ENCODE measurements around the gene POLN.
A peak's percentile ranks its signal among the peaks of the same experiment; 100 is the strongest.

Gene POLN

GRCh38 chr4:2262145-2262943, 20.4 kb upstream of the POLN start:
- peak; percentile 98 for DNase-seq

DNA sequence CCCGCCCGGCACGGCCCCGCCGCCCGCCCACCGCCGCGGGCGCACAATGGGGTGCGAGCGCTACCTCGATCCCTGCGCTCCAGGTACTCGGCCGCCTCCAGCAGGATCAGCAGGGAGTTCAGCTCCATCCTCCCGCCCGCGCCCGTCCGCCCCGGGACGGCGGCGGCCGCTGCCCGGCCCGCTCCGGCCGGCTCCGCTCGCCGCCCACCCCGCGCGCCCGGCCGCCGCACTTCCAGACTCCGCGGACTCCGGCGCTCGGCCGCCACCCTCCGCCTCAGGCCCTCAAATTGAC, 19.9 kb upstream of the POLN start, which contains the start of gene MXD4:
TSS of gene MXD4 (minus strand) at position 257 of the 292 bp plus-strand sequence. CDS start at position 128, 129 bp downstream.
- DNase-seq = no peak

DNA sequence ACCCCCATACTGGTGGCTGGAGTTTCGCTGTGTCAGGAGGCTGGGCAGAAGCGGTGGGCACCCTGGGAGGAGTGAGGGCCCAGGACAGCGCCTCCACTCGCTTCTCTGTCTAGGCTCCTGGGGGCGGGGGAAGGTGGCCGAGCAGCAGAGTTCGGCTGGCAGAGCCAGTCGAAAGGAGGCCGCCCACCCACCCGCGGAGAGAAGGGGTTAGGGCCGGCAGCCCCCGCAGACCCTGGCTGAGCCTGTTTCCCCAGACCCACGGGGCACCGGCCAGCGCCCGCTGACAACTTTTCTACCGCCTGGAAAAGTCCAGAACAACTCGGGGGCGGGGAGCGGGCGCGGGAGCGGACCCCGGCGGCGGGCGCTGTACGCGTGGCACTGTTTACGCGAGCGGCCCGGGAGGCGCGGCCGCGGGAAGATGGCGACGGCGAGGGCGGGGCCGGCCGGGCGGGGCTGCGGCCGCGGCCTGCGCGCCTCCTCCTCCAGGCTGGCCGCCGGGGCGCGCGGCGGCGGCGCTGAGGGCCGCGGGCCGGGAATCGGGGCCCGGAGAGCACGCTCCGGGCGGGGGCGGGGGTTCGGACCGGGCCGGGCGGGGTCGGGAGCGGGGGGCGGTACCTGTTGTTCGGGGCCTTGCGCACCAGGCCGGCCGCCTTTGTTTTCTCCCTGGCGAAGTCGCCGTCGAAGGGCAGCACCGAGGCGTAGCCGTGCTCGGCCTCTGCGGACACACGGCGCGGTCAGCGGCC, 19.4 kb upstream of the POLN start:
- DNase-seq = peak; percentile 58

DNA sequence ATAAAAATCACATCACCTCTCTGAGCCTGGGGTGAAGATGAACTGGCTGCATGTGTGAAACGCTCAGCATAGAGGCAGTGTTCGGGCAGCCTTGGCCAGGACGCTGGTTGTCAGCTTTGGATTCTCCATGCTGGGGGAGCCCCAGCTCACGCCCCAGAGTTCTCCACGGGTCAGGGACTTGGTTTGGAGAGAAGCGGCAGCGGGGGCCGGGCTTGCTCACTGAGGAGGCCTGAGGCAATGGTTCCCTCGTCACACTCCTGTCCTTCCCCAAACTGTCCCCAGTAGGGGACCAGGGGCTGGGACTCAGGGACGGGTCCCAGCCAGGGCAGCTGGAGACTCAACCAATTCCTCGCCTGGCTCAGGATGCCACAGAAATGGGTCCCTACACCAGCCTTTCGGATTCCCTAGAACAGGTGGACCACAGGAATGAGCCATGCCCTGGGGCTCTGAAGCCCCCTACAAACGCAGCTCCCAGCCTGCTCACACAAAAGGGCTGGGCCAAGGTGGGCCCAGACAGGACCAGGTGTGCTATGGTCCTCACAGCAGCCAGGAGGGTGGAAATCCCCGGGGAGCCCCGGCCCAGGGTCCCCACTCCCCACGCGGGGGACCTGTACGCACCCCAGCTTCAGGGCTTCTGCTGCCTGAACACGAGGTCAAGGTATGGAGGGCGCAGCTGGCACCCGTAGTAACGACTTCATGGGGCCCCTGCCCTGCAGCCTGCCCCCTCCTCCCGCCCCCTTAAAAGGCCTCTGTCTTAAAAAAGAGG, 18.6 kb upstream of the POLN start:
- DNase-seq = no peak

- no peak for DNase-seq
These were observed 17.8 kb upstream of the POLN start for GRCh38 chr4:2259541-2260343.

- DNase-seq = no peak
These were observed 17.2 kb upstream of the POLN start for GRCh38 chr4:2259036-2259540.

DNA sequence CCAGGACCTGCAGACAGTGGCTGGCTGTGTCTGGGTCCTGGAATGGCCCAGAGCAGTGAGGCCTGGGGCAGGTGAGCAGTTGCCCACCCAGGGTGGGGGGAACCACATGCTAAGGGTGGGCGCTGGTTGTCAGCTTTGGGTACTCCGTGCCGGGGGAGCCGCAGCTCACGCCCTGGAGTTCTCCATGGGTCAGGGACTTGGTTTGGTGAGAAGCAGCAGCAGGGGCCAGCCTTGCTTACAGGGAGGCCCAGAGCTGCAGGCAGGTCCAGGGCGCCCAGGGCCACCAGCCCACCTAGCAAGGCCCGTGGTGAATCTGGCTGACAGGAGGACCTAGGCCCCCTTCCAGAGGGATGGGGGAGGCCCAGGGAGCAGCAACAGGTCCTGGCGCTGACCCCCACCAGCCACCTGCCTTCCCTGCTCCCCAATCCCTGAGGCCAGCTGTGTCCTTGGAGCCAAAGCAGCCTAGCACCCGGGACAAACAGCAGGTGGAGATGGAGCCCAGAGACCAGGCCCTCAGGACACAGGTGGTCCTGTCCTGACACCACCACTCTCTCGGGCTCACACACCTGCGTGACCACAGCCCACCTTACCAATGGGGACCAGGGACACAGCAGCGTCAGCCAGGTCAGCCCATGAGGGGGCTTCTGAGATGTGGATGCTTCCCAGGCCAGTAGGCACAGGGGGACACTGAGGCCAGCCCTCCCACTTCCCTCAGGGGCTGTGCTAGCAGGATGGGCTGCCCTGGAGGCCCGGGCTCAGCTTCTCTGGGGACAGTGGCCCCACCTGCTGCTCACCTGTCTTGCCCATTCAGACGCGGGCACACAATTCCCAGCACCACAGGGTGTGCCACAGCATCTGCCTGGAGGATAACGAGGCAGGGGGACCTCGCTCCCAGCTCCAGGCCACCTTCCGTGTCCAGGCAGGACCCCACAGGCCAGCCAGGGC, 16.4 kb upstream of the POLN start:
- no peak for DNase-seq

DNA sequence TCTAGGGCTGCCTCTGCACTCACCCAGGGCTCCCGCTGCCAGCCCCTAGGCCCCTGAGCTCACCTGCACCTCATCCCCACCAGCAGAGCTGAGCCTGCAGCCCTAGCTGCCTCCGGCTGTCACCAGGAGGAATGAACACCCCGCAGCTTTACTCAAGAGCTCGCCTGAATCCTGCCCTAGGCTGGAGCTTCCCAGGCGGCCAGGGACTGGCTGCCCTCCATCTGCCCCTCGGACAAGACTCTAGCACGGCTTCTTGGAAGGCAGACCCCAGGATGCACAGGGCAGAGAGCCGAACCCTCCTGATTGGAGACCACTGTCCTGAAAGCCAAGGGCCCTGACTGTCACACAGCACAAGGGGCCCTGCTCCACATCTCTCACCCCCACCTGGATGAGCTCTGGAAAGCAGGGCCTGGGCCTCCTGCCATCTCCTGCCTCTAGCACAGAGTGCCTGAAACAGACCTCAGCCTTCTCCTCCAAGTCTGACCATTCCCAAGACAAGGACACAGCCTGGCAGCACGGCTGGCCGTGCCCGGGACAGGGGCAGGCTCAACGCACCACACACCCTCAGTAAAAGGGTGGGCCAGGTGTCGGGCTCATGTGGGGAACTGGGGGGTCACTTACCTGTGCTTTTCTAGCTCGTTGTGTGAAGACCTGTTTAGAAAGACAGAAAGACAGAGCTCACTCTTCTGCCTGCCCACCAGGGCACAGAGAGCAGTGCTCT, 15.6 kb upstream of the POLN start:
- no peak for DNase-seq

DNA sequence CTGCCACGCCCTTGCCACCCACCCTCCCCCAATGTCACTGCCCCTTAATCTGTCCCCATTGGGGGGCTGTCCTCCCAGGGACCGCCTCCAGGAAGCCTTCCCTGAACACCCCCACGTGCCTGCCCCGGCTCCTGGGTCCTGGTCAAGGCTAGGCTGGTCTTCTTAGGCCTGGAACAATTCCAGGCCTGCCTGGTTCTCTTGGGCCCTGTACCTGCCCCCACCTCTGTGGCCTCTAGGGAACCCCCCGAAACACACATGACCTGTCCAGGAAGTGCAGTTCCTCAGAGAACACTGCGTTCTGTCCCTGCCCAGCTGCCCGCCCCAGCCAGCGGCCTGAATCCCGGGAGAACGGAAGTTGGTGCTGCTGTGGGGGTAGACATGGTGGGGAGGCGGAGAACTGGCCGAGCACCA, 14.9 kb upstream of the POLN start:
- DNase-seq = no peak

DNA sequence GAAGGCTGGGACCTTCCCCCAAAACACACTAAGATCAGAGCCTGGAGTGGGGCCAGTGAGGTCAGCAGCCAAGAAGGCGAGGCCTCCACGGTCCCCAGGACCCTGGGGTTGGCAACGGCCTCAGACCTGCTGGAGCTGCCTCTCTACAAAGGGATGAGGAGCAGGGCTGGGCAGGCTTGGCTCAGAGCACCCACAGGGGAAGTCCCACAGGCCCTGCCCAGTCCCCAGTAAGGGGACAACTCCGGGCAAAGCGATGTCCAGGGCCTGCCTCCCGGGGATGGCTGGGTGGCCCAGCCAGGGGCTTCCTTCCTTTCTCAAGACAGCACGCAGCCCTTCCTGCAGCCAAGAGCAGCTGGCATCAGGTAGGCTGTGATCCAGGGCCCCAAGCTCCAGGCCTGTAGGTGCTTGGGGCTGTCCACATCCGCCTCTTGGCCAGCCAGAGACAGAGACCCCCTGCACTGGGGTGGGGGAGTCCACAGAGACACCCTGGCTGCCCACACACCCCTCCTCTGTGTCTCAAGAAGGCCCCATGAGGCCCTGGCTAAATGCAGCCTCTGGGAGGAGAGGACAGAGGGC, 14.3 kb upstream of the POLN start:
- no peak for DNase-seq

DNA sequence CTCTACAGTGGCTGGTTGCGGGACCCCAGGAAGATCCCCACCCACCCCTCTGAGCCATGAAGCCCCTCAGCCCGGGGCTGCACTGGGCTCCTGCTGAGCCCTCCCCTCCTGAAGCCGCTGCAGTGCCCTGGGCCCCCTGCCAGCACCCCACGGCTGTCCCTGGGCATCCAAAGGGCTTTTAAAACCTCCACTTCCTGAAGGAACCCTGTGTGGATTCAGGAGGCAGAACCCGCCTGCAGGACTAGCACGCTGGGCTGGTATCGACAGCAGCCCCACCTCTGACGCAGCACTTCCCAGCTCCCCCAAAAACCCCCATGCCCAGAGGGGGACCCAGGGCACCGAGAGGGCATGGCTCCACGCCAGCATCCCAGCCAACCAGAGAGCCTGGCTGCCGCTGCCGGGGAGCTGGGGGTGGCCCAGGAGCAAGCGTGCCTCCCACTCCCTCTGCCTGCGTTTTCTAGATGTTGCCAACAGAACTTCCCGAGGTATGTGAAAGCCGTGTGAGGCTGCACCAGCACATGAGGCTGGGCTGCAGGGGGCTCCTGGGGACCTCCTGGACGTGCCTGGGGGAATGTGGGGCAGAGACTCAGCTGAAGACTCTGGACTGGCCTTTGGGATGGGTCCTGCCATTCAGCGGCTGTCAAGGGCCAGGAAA, 13.7 kb upstream of the POLN start:
- DNase-seq = no peak

GRCh38 chr4:2254665-2255500, 13.0 kb upstream of the POLN start:
- no peak for DNase-seq

DNA sequence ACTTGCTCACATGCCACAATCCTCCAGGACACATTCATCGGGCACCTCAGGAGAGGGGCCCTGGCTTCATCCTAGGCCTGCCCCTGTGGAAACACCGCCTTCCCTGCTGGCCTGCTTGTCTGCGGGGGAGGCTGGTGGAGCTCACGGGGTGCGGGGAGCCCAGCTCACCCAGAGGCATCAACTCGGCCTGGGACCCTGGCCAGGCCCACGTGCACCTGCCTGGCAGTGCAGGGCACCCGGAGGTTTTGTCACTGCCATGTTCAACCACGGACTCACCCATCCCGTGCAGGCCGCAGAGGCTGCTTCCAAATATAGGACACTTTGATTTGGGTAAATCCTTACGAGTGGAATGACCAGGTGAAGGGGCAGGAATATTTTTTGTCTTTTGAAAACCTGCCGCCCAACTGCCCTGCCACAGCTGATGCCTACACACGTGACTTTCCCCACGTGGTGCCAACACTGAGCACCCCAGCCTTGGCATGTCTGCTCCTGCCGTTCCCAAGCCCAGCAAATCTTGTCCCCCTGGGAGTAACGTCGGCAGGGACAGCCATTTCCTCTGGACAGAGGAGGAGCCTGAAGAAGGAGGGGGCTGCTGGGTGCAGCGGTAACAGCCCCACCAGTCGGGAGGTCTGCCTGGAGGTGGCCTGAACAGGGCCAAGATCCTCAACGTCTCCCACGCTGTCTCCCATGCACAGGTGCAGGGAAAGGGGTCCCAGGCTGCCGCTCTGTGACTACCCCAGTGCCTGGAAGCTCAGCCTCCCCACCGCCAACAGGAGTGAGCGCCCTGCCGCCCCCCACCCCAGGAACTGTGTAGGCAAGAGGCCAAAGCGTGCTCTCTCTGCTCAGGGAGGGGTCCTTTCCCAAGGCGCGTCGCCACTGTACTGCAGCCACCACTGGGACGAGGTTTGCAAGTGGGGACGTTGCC, 11.5 kb upstream of the POLN start:
- DNase-seq = no peak

- no peak for DNase-seq
These were observed 10.7 kb upstream of the POLN start for GRCh38 chr4:2252530-2253091.

DNA sequence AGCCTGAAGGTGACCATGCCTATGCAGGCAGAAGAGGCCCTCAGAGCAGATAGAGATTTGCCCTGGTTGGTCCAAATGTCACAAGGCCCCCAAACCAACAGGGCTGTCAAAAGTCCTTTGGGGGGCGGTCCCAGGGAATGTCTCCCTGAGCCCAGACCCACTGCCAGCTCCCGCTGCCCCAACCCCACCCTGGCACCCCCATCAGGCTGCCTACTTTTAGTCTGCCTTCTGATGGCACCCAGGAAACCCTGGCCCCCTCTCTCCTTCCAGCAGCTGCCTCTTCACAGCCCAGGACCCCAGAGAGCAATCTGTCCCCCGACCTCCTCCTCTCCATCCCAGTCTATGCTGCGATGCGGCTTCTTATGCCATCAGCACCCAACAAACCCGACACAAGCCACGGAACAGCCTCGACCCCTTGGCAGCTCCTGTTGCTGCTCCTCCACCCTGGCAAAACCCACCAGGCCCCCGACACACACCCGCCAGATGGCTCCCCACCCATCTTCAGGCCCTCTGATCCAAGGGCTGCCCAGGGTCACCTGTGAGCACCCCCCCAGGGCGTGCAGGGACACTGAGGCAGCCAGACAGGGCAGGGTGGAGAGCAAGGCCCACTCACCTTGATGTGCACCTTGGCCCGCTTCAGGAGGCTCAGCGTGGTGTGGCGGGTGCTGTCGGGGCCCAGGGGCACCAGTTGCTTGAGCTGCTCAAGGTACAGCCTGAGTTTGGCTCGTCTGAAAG, 10.0 kb upstream of the POLN start:
- no peak for DNase-seq

- no peak for DNase-seq
These were observed 9.3 kb upstream of the POLN start for GRCh38 chr4:2251073-2251794.
